HCT116 (cell line): ENCODE results near the gene CRIP1. TPM values are rescaled to one million over a fixed set of nuclear protein-coding genes. Genes with fewer than 3 reads are reported as not detected.

Source experiments
- ATAC-seq: fragments of 200-7000 bp; cut with Tn5 transposase; 2 replicates; pipeline ENCODE4 v1.9.1; 2020; ENCODE audit warnings: mild to moderate bottlenecking, moderate library complexity
- BruUV-seq: library from RNA; stranded (reverse); fragments of 400-500 nt; replicated peaks from 2 replicates; lab custom pipeline; 2021; lab: Mats Ljungman, UMichigan
- CTCF ChIA-PET: fragments of 300-600 bp; sonication (Branson Sonifier 250); formaldehyde crosslinking; loops from one replicate; lab custom pipeline; 2021; ENCODE audit warnings: antibody characterized with exemption; lab: Charles Lee
- POLR2A ChIA-PET: fragments of 300-600, 350-600 bp; sonication (Branson Sonifier 250); formaldehyde crosslinking; loops from one replicate; lab custom pipeline; 2021; ENCODE audit warnings: antibody characterized with exemption; lab: Charles Lee
- RAD21 ChIA-PET, 2 experiments: fragments of 300-600 bp; sonication (Branson Sonifier 250); formaldehyde crosslinking; loops; one replicate each; lab custom pipeline; 2023; ENCODE audit warnings: low total read pairs in 2 of 2; ENCODE audit not compliant: uncharacterized antibody in 2 of 2, unreplicated experiment in 2 of 2, low non-redundant PET in 1 of 2; lab: Charles Lee
- DNase-seq: peaks from one replicate; pipeline ENCODE4 v3.0.0-alpha.2; 2010; ENCODE audit warnings: low read depth, low spot score
- H2AFZ ChIP-seq: fragments of 200-600 bp; shearing (Covaris generic), sonication (generic); 2 replicates; pipeline ENCODE4 v1.6.1; 2017; ENCODE audit warnings: low read depth, mixed run types, mixed read lengths, antibody characterized with exemption, low read length; ENCODE audit not compliant: poor library complexity, severe bottlenecking
- H3K27ac ChIP-seq: 2 replicates; pipeline ENCODE4 v1.5.1; 2012; ENCODE audit warnings: low read depth, low read length
- H3K27me3 ChIP-seq: fragments of 200-600 bp; sonication (generic); 2 replicates; pipeline ENCODE4 v1.6.1; 2016; ENCODE audit warnings: mixed run types, low read length, mixed read lengths; ENCODE audit not compliant: insufficient read depth
- H3K36me3 ChIP-seq, 2 experiments: fragments of 200-500 bp in 1 of 2; fragments of 200-600 bp in 1 of 2; sonication (Bioruptor generic) in 1 of 2; sonication (generic) in 1 of 2; 2 replicates each; pipeline versions ENCODE4 v1.5.1 to v1.6.1; 2014 to 2016; ENCODE audit warnings: low read length in 2 of 2, inconsistent platforms in 1 of 2, mixed read lengths in 1 of 2, mixed run types in 1 of 2; ENCODE audit not compliant: insufficient read depth in 2 of 2, control insufficient read depth in 1 of 2
- H3K4me1 ChIP-seq, 2 experiments: fragments of 200-600 bp in 1 of 2; sonication (generic) in 1 of 2; 2 replicates each; pipeline versions ENCODE4 v1.5.1 to v1.6.1; 2012 to 2017; ENCODE audit warnings: low read length in 2 of 2, inconsistent platforms in 1 of 2, mild to moderate bottlenecking in 1 of 2, mixed read lengths in 1 of 2, mixed run types in 1 of 2, moderate library complexity in 1 of 2; ENCODE audit not compliant: insufficient read depth in 2 of 2, control insufficient read depth in 1 of 2
- H3K4me2 ChIP-seq: fragments of 200-600 bp; sonication (generic); 2 replicates; pipeline ENCODE4 v1.6.1; 2017; ENCODE audit warnings: mixed run types, low read length, mixed read lengths
- H3K4me3 ChIP-seq, 2 experiments: fragments of 200-600 bp in 1 of 2; sonication (generic) in 1 of 2; replicated peaks in 1 of 2; 2 replicates each; pipeline ENCODE4 v1.5.1; 2011 to 2016; ENCODE audit warnings: low read length in 2 of 2, control low read depth in 1 of 2, low read depth in 1 of 2, mild to moderate bottlenecking in 1 of 2, mixed read lengths in 1 of 2, mixed run types in 1 of 2
- H3K79me2 ChIP-seq: fragments of 200-600 bp; sonication (generic); 2 replicates; pipeline ENCODE4 v1.6.1; 2017; ENCODE audit warnings: mild to moderate bottlenecking, mixed run types, low read length, moderate library complexity, mixed read lengths; ENCODE audit not compliant: insufficient read depth
- H3K9ac ChIP-seq: fragments of 200-600 bp; sonication (generic); 2 replicates; pipeline ENCODE4 v1.6.1; 2016; ENCODE audit warnings: low read length, mixed read lengths
- H3K9me2 ChIP-seq: fragments of 200-600 bp; sonication (generic), shearing (Covaris generic); 2 replicates; pipeline ENCODE4 v1.6.1; 2017; ENCODE audit warnings: mixed run types, mild to moderate bottlenecking, moderate library complexity; ENCODE audit not compliant: insufficient read depth
- H3K9me3 ChIP-seq, 2 experiments: fragments of 200-500 bp in 1 of 2; fragments of 200-600 bp in 1 of 2; sonication (Bioruptor generic) in 1 of 2; sonication (generic) in 1 of 2; 2 replicates each; pipeline ENCODE4 v1.6.1; 2014 to 2017; ENCODE audit warnings: low read length in 2 of 2, mixed read lengths in 2 of 2, inconsistent platforms in 1 of 2, low read depth in 1 of 2, mild to moderate bottlenecking in 1 of 2, mixed run types in 1 of 2, moderate library complexity in 1 of 2; ENCODE audit not compliant: control insufficient read depth in 1 of 2, insufficient read depth in 1 of 2
- H4K20me1 ChIP-seq: fragments of 200-600 bp; sonication (generic), shearing (Covaris generic); 2 replicates; pipeline ENCODE4 v1.6.1; 2017; ENCODE audit warnings: mixed run types, mild to moderate bottlenecking, moderate library complexity; ENCODE audit not compliant: insufficient read depth
- ATF3 ChIP-seq: IDR thresholded peaks from 2 replicates; pipeline ENCODE4 v1.6.1; 2012
- EGR1 ChIP-seq: IDR thresholded peaks from 2 replicates; pipeline ENCODE4 v1.6.1; 2012; ENCODE audit warnings: low read depth
- ELF1 ChIP-seq: IDR thresholded peaks from 2 replicates; pipeline ENCODE4 v1.6.1; 2012; ENCODE audit warnings: low read depth, borderline replicate concordance
- FOSL1 ChIP-seq: IDR thresholded peaks from 2 replicates; pipeline ENCODE4 v1.6.1; 2012; ENCODE audit warnings: low read depth
- MAX ChIP-seq: IDR thresholded peaks from 2 replicates; pipeline ENCODE4 v1.6.1; 2012
- RAD21 ChIP-seq: IDR thresholded peaks from 2 replicates; pipeline ENCODE4 v1.6.1; 2012; ENCODE audit warnings: low read depth, mild to moderate bottlenecking
- SIN3A ChIP-seq: IDR thresholded peaks from 2 replicates; pipeline ENCODE4 v1.6.1; 2012; ENCODE audit warnings: low read depth
- SRF ChIP-seq: IDR thresholded peaks from 2 replicates; pipeline ENCODE4 v1.6.1; 2012; ENCODE audit warnings: low read depth
- TCF7L2 ChIP-seq: IDR thresholded peaks from 2 replicates; pipeline ENCODE4 v1.7.0; 2011; ENCODE audit warnings: borderline replicate concordance, inconsistent platforms; ENCODE audit not compliant: insufficient read depth, insufficient read length; ENCODE audit errors: extremely low read depth
- ZFX ChIP-seq: fragments of 450-650 bp; IDR thresholded peaks from 2 replicates; pipeline ENCODE4 v1.6.1; 2017
- ZNF274 ChIP-seq: fragments of 200-500 bp; sonication (Bioruptor generic); IDR thresholded peaks from 2 replicates; pipeline ENCODE4 v1.6.1; 2014; ENCODE audit warnings: mild to moderate bottlenecking, low read depth, low read length, inconsistent platforms
- intact Hi-C: fragments of 100-400 bp; cut with micrococcal nuclease; formaldehyde crosslinking; loops from 2 replicates; pipeline ENCODE4 v1.10.0; 2022
- total RNA-seq: library from RNA; stranded (reverse); gene quantifications from one replicate; pipeline ENCODE4 v1.2.1, GENCODE V29; 2021; ENCODE audit not compliant: unreplicated experiment

Gene CRIP1
- total RNA-seq, 1 experiment from 2014 or later, result 260 TPM

- BruUV-seq, result no TSS peak
- CTCF ChIA-PET, result no interaction called here
- no peaks in the 10 kb centered on the region for H3K9me2 ChIP-seq
Observed at GRCh38 chr14:105501504-105502291, 15.0 kb downstream of the CRIP1 start.

More at GRCh38 chr14:105501504-105502291, 15.0 kb downstream of the CRIP1 start:
- no peaks in the 10 kb centered on the region for H4K20me1 ChIP-seq
- H3K79me2 ChIP-seq, result no peaks in the 10 kb centered on the region
- intact Hi-C loops, result no loop called here
- DNase-seq, result no peak
- no peaks in the 10 kb centered on the region for H3K36me3 ChIP-seq
- H3K4me1 ChIP-seq, result no peaks in the 10 kb centered on the region
- no peak overlapping the region for H3K9ac ChIP-seq
- H3K27me3 ChIP-seq, result no peaks in the 10 kb centered on the region
- H3K9me3 ChIP-seq, result no peaks in the 10 kb centered on the region
- TF ChIP-seq TCF7L2 (no peak), FOSL1 (no peak), SRF (no peak), RAD21 (no peak), ATF3 (no peak), SIN3A (no peak), MAX (no peak), ELF1 (no peak), ZNF274 (no peak), ZFX (no peak), EGR1 (no peak)
- H2AFZ ChIP-seq, result no peak overlapping the region
- ChIA-PET POLR2A (no interaction called here), RAD21 (no interaction called here)
- no peak overlapping the region for H3K27ac ChIP-seq
- ATAC-seq, result no peak
- H3K4me2 ChIP-seq, result no peak overlapping the region
- no peak overlapping the region for H3K4me3 ChIP-seq
